Nephron (organoid): ENCODE measurements around the gene OR52W1.

Experiments used
- H3K27ac Mint-ChIP-seq, 3 experiments: 2 replicates each; pipeline ENCODE4 v1.8.0; 2020; ENCODE audit warnings: mixed read lengths in 3 of 3, mild to moderate bottlenecking in 2 of 3, moderate library complexity in 1 of 3
- H3K27me3 Mint-ChIP-seq: 2 replicates; pipeline ENCODE4 v1.8.0; 2021; ENCODE audit warnings: low read depth, mild to moderate bottlenecking, moderate library complexity, mixed read lengths
- H3K36me3 Mint-ChIP-seq: 2 replicates; pipeline ENCODE4 v1.8.0; 2020; ENCODE audit warnings: low read depth, mixed read lengths
- H3K4me1 Mint-ChIP-seq: 2 replicates; pipeline ENCODE4 v1.8.0; 2020; ENCODE audit warnings: mixed read lengths
- H3K4me3 Mint-ChIP-seq, 3 experiments: 2 replicates each; pipeline ENCODE4 v1.8.0; 2020; ENCODE audit warnings: mild to moderate bottlenecking in 3 of 3, mixed read lengths in 3 of 3, moderate library complexity in 2 of 3
- H3K9me3 Mint-ChIP-seq: 2 replicates; pipeline ENCODE4 v1.8.0; 2020; ENCODE audit warnings: mixed read lengths
- TF ChIP-seq, protein P1 (sequence below), 3 experiments: fragments of 200-600 bp; sonication (generic); IDR thresholded peaks; one replicate each; pipeline ENCODE4 v1.5.0; 2021; ENCODE audit warnings: antibody characterized with exemption in 3 of 3; ENCODE audit not compliant: unreplicated experiment in 3 of 3

OR52W1 gene

DNA sequence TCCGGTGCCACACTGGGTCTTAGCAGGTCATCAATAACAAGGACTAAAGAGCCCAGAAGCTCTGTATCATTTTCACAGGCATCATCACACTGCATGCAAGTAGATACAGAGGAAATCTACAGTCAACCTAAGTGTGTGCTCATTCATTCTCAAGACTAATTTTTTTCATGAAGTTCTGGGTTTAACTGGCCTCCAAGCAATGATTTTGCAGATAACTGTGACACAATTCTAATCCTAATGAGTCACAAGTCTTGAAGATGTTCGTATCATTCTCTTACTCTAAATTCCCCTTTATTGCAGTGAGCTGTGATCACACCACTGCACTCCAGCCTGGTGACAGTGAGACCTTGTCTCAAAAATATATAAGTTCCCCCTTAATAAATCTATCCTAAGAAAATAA lies 2.5 kb downstream of the OR52W1 start:
- Mint-ChIP-seq H3K27me3 (no peaks in the 10 kb centered on the region), H3K27ac (no peak overlapping the region), H3K9me3 (no peaks in the 10 kb centered on the region), H3K4me1 (no peaks in the 10 kb centered on the region), H3K4me3 (no peak overlapping the region), H3K36me3 (peaks cover 16% of the 10 kb centered on the region)
- TF ChIP-seq, protein P1, sequence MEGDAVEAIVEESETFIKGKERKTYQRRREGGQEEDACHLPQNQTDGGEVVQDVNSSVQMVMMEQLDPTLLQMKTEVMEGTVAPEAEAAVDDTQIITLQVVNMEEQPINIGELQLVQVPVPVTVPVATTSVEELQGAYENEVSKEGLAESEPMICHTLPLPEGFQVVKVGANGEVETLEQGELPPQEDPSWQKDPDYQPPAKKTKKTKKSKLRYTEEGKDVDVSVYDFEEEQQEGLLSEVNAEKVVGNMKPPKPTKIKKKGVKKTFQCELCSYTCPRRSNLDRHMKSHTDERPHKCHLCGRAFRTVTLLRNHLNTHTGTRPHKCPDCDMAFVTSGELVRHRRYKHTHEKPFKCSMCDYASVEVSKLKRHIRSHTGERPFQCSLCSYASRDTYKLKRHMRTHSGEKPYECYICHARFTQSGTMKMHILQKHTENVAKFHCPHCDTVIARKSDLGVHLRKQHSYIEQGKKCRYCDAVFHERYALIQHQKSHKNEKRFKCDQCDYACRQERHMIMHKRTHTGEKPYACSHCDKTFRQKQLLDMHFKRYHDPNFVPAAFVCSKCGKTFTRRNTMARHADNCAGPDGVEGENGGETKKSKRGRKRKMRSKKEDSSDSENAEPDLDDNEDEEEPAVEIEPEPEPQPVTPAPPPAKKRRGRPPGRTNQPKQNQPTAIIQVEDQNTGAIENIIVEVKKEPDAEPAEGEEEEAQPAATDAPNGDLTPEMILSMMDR (IDR thresholded peaks at IDR 0.05; ENCODE audit: unreplicated experiment in 3 of 3) = no peak

DNA sequence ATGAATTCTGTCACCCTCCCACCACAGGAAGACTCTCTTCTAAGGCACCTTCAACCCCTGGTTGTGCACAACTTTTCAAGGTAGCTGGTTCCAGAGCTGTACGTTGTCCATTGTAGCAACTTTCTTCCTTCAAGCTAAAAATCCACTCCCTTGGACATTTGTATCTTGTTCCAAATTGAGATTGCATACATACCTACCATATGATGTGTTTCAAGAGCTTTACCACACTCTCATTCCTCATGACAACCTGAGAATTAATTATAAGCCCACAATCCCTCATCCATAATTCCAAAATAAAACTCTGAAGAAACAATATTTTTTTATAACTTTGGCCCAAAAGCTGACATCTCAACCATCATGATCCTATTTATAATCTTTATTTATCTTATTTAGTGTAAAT lies 3.0 kb downstream of the OR52W1 start:
- H3K27me3 Mint-ChIP-seq = no peaks in the 10 kb centered on the region
- TF ChIP-seq, protein P1 (IDR thresholded peaks at IDR 0.05; ENCODE audit: unreplicated experiment in 3 of 3) = no peak
- no peaks in the 10 kb centered on the region for H3K4me1 Mint-ChIP-seq
- H3K36me3 Mint-ChIP-seq = peaks cover 16% of the 10 kb centered on the region
- H3K4me3 Mint-ChIP-seq = no peak overlapping the region
- H3K9me3 Mint-ChIP-seq = no peaks in the 10 kb centered on the region
- H3K27ac Mint-ChIP-seq = no peak overlapping the region

DNA sequence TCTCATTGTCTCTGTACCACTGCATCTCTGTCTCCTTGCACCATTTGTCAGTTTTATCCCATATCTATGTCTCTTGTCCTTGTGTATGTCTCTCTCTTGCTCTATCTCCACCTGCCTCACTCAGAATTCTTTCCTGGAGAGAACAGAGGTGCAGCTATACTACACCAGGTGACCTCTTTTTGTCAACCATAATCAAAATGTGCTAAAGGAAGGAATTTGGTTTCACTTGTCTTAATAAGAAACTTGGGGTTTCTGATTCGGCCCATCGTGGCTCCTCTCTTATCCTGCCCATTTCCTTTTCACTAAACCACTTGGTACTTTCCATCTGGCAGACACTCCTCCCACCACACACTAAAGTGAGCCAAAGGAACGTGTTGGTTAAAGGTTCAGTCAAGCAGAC lies 4.3 kb downstream of the OR52W1 start:
- Mint-ChIP-seq H3K4me3 (no peak overlapping the region), H3K27ac (no peak overlapping the region), H3K36me3 (peaks cover 16% of the 10 kb centered on the region), H3K27me3 (no peaks in the 10 kb centered on the region), H3K4me1 (no peaks in the 10 kb centered on the region), H3K9me3 (no peaks in the 10 kb centered on the region)
- TF ChIP-seq, protein P1 (IDR thresholded peaks at IDR 0.05; ENCODE audit: unreplicated experiment in 3 of 3) = no peak

- peaks cover 23% of the 10 kb centered on the region for H3K36me3 Mint-ChIP-seq
- H3K4me3 Mint-ChIP-seq = no peak overlapping the region
- H3K27me3 Mint-ChIP-seq = no peaks in the 10 kb centered on the region
- no peak overlapping the region for H3K27ac Mint-ChIP-seq
- H3K4me1 Mint-ChIP-seq = no peaks in the 10 kb centered on the region
- no peaks in the 10 kb centered on the region for H3K9me3 Mint-ChIP-seq
- TF ChIP-seq, protein P1 (IDR thresholded peaks at IDR 0.05; ENCODE audit: unreplicated experiment in 3 of 3) = no peak
Observed at GRCh38 chr11:6204706-6205105, 5.7 kb downstream of the OR52W1 start.

GRCh38 chr11:6205366-6205765 lies 6.3 kb downstream of the OR52W1 start, which contains the start of gene C11orf42:
Gene C11orf42, plus strand, starts transcription at chr11:6205557. Its CDS starts 59 bp downstream, at chr11:6205616.
- H3K4me1 Mint-ChIP-seq = no peaks in the 10 kb centered on the region
- no peaks in the 10 kb centered on the region for H3K27me3 Mint-ChIP-seq
- no peak within 1 kb of the TSS for H3K27ac Mint-ChIP-seq
- H3K36me3 Mint-ChIP-seq = peaks cover 24% of the 10 kb centered on the region
- no peaks in the 10 kb centered on the region for H3K9me3 Mint-ChIP-seq
- H3K4me3 Mint-ChIP-seq = no peak within 1 kb of the TSS
- TF ChIP-seq, protein P1 (IDR thresholded peaks at IDR 0.05; ENCODE audit: unreplicated experiment in 3 of 3) = no peak

DNA sequence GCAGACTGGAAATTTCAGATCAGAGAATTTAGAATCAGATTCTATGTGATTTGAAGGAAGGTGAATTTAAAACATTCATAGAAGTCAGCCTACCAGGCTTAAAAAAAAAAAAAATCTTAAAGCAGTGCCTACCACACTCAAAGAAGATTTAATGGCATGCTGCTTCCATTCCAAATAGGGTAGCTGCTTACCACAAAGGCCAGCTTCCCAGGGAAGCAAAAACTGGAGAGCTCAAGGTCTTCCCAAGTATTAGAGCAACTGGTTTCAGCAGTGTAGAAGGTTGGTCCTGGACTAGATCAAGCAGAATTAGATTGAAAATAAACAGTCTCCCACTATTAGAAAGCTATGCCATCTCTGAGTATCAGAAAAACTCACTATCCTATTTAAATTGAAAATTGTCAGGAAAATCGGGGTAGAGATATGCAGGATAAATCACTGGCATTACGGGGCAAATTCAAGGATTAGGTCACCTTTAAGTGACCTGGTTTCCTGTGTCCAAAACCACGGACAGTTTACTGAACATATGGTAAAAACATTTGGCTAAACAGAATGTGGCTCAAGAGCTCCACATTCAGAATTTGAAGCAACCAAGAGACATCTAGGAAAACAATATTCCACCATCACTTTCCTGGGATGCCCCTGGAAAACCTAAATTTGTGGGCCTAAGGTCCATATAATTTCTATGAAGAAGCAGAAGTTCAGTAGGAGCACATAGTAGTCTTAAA lies 7.6 kb downstream of the OR52W1 start:
- no peaks in the 10 kb centered on the region for H3K9me3 Mint-ChIP-seq
- H3K4me3 Mint-ChIP-seq = no peak overlapping the region
- no peak overlapping the region for H3K27ac Mint-ChIP-seq
- H3K36me3 Mint-ChIP-seq = peaks cover 27% of the 10 kb centered on the region
- H3K27me3 Mint-ChIP-seq = no peaks in the 10 kb centered on the region
- no peaks in the 10 kb centered on the region for H3K4me1 Mint-ChIP-seq
- TF ChIP-seq, protein P1 (IDR thresholded peaks at IDR 0.05; ENCODE audit: unreplicated experiment in 3 of 3) = no peak
